ENCODE results near the gene OR1E1.
A peak's percentile ranks its signal among the peaks of the same experiment; 100 is the strongest.
"Not testable (repeated sequence)": the region's sequence is repeated elsewhere in the genome, so short reads cannot be mapped to it uniquely, and the experiment has no call there.

Gene OR1E1, protein sequence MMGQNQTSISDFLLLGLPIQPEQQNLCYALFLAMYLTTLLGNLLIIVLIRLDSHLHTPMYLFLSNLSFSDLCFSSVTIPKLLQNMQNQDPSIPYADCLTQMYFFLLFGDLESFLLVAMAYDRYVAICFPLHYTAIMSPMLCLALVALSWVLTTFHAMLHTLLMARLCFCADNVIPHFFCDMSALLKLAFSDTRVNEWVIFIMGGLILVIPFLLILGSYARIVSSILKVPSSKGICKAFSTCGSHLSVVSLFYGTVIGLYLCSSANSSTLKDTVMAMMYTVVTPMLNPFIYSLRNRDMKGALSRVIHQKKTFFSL

DNA sequence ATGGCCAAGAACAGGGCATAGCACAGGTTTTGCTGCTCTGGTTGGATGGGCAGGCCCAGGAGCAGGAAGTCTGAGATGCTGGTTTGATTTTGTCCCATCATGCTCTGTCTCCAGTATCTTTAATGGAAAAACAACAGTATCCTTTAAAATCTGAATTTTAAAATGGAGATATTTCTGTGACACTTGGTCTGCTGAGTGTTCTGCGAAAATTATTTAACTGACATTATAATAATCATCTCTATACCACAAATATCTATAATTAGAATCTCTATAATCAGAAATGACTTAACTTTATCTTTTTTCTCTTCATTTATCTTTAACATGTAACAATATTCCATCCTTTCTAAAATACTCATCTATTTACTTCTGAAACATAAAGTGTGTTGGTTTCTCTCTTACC lies at the start of gene OR1E1:
OR1E1 (minus strand) TSS at position 101 of the 400 bp plus-strand sequence; CDS start at position 101, 0 bp downstream.
- DNase-seq (ENCODE audit: low read depth in 3 of 3, low spot score in 1 of 3): no peak

DNA sequence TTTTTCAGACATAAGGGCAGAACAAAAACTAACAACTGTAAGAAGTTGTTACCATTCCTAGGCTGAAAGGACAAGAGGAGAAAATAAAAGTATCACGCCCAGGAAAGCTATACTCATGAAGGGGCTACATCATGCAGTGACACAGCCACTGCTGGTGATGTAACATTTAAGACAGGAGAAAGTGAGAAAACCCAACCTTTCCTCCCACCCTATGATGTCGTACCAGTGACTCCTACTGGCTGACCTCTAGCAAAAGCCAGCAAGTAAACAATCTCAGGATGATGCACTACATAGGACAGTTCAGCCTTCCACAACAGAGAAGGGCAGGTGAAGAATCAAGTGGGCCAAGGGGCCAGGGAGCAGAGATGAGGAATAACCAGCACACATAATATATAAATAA lies 49.4 kb upstream of the OR1E1 start:
- no peak for DNase-seq (ENCODE audit: low read depth in 3 of 3, low spot score in 1 of 3)

- DNase-seq (ENCODE audit: low read depth in 3 of 3, low spot score in 1 of 3): no peak
These were observed 42.2 kb upstream of the OR1E1 start for GRCh38 chr17:3440451-3440850.

GRCh38 chr17:3438368-3438767 lies 40.2 kb upstream of the OR1E1 start:
- no peak for DNase-seq (ENCODE audit: low read depth in 3 of 3, low spot score in 1 of 3)

- no peak for DNase-seq (ENCODE audit: low read depth in 3 of 3, low spot score in 1 of 3)
These were observed 35.5 kb upstream of the OR1E1 start, which contains the start of gene OR1E2 for GRCh38 chr17:3433741-3434140. TSS of gene OR1E2 (minus strand) at chr17:3433841. CDS start at chr17:3433841, 0 bp downstream.

- peak in 1 of 3 donors; percentile 3 for DNase-seq (ENCODE audit: low read depth in 3 of 3, low spot score in 1 of 3)
These were observed 35.0 kb upstream of the OR1E1 start for GRCh38 chr17:3433215-3433614.

GRCh38 chr17:3418222-3418621 lies 20.0 kb upstream of the OR1E1 start:
- no peak for DNase-seq (ENCODE audit: low read depth in 3 of 3, low spot score in 1 of 3)

DNA sequence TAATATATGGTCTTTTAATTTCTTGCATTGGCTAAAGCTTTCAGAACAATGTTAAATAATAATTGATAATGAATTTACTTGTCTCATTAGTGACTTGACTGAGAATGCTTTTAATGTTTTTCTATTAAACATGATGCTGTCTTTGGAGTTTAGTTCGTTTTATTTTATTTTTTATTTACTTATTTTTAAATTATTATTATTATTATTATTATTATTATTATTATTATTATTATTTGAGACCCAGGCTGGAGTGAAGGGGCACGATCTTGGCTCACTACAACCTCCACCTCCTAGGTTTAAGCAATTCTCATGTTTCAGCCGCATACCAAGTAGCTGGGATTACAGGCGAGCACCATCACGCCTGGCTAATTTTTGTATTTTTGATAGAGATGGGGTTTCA lies 17.4 kb upstream of the OR1E1 start:
- no peak for DNase-seq (ENCODE audit: low read depth in 3 of 3, low spot score in 1 of 3)

GRCh38 chr17:3412216-3412615 lies 14.0 kb upstream of the OR1E1 start:
- DNase-seq (ENCODE audit: low read depth in 3 of 3, low spot score in 1 of 3): not testable (repeated sequence)

DNA sequence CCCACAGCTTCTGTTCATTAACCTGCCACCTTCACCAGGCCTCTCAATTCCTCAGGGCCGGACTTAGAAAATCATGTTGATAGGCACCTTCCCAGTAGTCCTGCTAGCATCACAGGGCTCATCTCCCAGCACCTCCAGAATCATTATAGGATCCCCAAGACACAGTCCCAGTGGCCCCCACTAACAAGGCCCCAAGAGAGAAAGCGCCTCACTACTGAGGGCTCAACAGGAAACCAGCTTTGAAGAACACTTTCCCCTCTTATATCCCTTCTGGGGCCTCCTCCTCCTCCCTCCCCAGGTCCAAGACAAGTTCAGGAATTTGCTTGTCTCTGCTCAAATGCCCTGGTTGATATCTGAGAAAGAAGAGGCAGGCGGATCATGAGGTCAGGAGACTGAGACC lies 12.9 kb upstream of the OR1E1 start, which contains the start of gene OR3A3:
OR3A3 (plus strand) TSS at position 301 of the 400 bp plus-strand sequence.
- no peak for DNase-seq (ENCODE audit: low read depth in 3 of 3, low spot score in 1 of 3)

- DNase-seq (ENCODE audit: low read depth in 3 of 3, low spot score in 1 of 3): not testable (repeated sequence)
These were observed 5.6 kb upstream of the OR1E1 start for GRCh38 chr17:3403856-3404255.

DNA sequence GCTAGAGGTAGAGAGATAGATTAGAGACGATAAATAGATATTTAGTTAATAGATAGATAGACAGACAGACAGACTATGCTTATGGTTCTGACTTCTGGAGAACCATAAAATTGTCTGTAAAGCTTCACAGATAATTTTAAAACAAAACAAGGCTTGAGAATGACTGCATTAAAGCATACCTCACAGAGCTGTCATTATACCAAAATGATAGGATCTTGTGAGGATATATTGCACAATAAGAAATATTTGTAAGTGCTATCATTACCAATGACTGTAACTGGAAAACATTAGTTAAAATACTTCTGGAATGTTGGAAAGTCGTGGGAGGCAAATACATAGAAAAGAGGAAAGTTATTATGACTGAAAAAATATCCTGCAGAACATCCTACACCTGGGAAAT lies 3.6 kb upstream of the OR1E1 start:
- no peak for DNase-seq (ENCODE audit: low read depth in 3 of 3, low spot score in 1 of 3)

- no peak for DNase-seq (ENCODE audit: low read depth in 3 of 3, low spot score in 1 of 3)
These were observed 1.8 kb upstream of the OR1E1 start for GRCh38 chr17:3400055-3400454.

GRCh38 chr17:3397801-3398200 lies 409 bp downstream of the OR1E1 start:
- DNase-seq (ENCODE audit: low read depth in 3 of 3, low spot score in 1 of 3): not testable (repeated sequence)

DNA sequence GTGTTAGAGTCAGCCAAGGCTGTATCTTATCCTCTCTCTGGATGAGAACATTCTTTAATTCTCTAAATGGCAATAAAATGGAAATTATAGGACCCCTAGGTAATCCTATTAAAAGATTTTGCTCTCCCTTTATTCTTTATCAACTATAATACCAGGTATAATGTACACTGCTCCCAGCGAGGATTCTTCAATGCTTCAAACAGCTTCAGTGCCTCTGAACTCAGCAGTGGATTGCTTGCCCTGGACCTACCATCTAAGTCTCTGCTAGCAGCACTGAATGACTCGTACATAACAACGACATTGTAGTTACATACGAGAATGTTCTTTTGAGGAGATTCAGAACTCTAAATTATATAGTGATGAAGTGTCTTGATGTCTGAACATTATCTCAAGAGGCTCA lies 8.4 kb downstream of the OR1E1 start:
- no peak for DNase-seq (ENCODE audit: low read depth in 3 of 3, low spot score in 1 of 3)

GRCh38 chr17:3385869-3386816 lies 12.1 kb downstream of the OR1E1 start, which contains the start of gene OR3A2:
TSS of gene OR3A2 (minus strand) at chr17:3386308.
- DNase-seq (ENCODE audit: low read depth in 3 of 3, low spot score in 1 of 3): no peak

DNA sequence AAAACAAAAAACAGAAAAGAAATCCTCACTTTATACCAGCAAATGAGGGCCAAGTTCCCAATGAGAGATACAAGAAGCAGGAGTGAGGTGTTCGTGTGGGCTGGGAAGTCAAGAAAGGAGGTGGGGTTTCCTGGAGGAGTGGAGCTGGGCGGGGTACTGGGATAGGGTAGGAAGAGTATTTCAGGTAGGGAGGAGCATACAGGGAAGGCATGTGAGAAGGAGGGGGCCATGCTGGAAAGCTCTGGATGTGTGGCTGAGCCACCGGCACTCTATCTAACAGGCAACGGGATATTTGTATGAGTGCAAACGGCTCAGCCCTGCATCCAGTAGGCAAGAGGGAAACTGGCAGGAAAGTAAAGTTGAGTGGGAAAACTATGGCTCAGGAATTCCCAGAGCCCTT lies 16.3 kb downstream of the OR1E1 start:
- no peak for DNase-seq (ENCODE audit: low read depth in 3 of 3, low spot score in 1 of 3)

DNA sequence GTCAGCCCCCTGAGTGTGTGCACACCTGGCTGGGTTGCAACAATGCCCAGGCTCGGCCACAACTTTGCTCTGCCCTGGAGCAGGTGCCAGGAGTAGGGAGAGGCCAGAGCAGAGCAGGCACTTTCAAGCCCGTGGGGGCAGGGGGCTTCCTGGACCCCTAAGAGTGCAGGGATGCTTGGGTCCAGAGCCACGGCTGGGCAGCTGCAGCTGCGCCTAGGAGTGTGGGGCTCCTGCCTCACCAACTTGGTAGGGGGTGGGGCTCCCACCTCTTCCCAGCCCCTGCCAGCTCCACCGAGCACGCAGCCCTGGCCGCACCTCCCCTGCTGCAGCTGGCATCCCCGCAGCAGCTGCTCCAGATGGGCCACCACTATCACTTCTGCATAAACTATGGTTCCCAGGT lies 19.9 kb downstream of the OR1E1 start:
- no peak for DNase-seq (ENCODE audit: low read depth in 3 of 3, low spot score in 1 of 3)

DNA sequence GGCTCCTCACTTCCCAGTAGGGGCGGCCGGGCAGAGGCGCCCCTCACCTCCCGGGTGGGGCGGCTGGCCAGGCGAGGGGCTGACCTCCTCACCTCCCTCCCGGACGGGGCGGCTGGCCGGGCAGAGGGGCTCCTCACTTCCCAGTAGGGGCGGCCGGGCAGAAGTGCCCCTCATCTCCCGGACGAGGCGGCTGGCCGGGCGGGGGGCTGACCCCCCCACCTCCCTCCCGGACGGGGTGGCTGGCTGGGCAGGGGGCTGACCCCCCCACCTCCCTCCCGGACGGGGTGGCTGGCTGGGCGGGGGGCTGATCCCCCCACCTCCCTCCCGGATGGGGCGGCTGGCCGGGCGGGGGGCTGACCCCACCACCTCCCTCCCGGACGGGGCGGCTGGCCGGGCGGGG lies 27.0 kb downstream of the OR1E1 start:
- DNase-seq (ENCODE audit: low read depth in 3 of 3, low spot score in 1 of 3): not testable (repeated sequence)

All from stimulated activated CD4-positive, alpha-beta T cell treated with anti-CD3 and anti-CD28 coated beads, TNF-alpha, amount 100 ng/mL, for 1 hour (primary cell).